Bronchial epithelial cell (primary cell): ENCODE data around the gene DEPDC5. TPM values are rescaled to one million over a fixed set of nuclear protein-coding genes. Genes with fewer than 3 reads are reported as not detected.
"Not testable (repeated sequence)": the region's sequence is repeated elsewhere in the genome, so short reads cannot be mapped to it uniquely, and the experiment has no call there.

Source experiments
- DNase-seq: peaks from one replicate; pipeline ENCODE4 v3.0.0-alpha.2; 2010; ENCODE audit warnings: low read depth
- FAIRE-seq: peaks from 2 replicates; lab custom pipeline; 2011; peaks lifted over from hg19 to GRCh38; lab: Jason Lieb, UNC
- H3K27me3 ChIP-seq: 2 replicates; pipeline ENCODE4 v1.5.1; 2011; ENCODE audit warnings: low read length; ENCODE audit not compliant: control insufficient read depth, insufficient read depth
- H3K36me3 ChIP-seq: 2 replicates; pipeline ENCODE4 v1.5.1; 2011; ENCODE audit warnings: low read length; ENCODE audit not compliant: control insufficient read depth, insufficient read depth
- H3K4me3 ChIP-seq: 2 replicates; pipeline ENCODE4 v1.5.1; 2011; ENCODE audit warnings: mild to moderate bottlenecking, low read depth, low read length, control low read depth
- CTCF ChIP-seq: IDR thresholded peaks from 2 replicates; pipeline ENCODE4 v1.5.1; 2011; ENCODE audit warnings: mild to moderate bottlenecking, moderate library complexity, low read length, control low read depth, inconsistent platforms; ENCODE audit not compliant: insufficient read depth, severe bottlenecking
- total RNA-seq: library from RNA; depleted of rRNA; stranded (reverse); fragments of >200 nt; gene quantifications from 2 replicates; pipeline ENCODE4 v1.2.1, GENCODE V29; 2014

DEPDC5 gene
- total RNA-seq, 1 donor from 2014 or later, result 6.8 TPM

DNA sequence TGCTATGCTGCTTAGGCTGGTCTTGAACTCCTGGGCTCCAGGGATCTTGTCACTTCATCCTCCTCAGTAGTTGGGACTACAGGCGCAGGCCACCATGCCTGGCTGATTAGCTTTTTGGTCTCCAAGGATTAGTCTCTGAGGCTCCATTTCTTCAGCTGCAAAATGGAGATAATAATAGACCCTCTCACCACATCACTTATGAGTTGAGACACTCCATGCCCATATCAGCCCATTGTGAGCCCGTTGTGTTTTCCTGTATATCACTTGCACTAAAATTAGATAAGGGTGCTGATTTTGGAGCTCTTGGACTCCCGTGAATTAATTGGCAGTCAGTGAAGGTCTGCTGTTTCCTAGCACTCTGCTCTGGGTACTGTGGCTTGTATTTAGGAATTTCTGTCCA, 36.0 kb downstream of the DEPDC5 start:
- H3K27me3 ChIP-seq, result no peaks in the 10 kb centered on the region
- H3K4me3 ChIP-seq, result no peak overlapping the region
- FAIRE-seq (no peak), DNase-seq (no peak)
- no peak for TF ChIP-seq CTCF
- H3K36me3 ChIP-seq, result peaks cover 1% of the 10 kb centered on the region

GRCh38 chr22:31790240-31790639, 36.4 kb downstream of the DEPDC5 start:
- FAIRE-seq (no peak), DNase-seq (no peak)
- no peaks in the 10 kb centered on the region for H3K27me3 ChIP-seq
- peaks cover 1% of the 10 kb centered on the region for H3K36me3 ChIP-seq
- H3K4me3 ChIP-seq, result no peak overlapping the region
- no peak for TF ChIP-seq CTCF

DNA sequence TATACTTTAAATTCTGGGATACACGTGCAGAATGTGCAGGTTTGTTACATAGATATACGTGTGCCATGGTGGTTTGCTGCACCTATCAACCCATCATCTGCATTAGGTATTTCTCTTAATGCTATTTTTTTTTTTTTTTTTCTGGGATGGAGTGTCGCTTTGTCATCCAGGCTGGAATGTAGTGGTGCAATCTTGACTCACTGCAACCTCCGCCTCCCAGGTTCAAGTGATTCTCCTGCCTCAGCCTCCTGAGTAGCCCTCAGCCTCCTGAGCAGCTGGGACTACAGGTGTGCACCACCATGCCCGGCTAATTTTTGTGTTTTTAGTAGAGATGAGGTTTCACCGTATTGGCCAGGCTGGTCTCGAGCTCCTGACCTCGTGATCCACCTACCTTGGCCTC, 45.5 kb downstream of the DEPDC5 start:
- H3K27me3 ChIP-seq, H3K36me3 ChIP-seq, FAIRE-seq, H3K4me3 ChIP-seq: not testable (repeated sequence)
- DNase-seq, result peak; percentile 28

- Histone ChIP-seq H3K4me3 (no peak overlapping the region), H3K36me3 (peaks cover 6% of the 10 kb centered on the region), H3K27me3 (no peaks in the 10 kb centered on the region)
- DNase-seq (peak; percentile 98), FAIRE-seq (no peak)
- no peak for TF ChIP-seq CTCF
Measured at GRCh38 chr22:31800065-31800464, 46.2 kb downstream of the DEPDC5 start.

DNA sequence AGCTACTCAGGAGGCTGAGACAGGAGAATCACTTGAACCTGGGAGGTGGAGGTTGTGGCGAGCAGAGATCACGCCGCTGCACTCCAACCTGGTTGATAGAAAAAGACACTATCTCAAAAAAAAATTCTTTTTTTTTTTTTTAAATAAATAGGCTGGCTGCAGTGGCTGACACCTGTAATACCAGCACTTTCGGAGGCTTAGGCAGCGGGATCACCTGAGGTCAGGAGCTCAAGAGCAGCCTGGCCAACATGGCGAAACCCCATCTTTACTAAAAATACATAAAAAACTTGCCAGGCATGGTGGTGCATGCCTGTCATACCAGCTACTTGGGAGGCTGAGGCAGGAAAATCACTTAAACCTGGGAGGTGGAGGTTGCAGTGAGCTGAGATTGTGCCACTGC, 47.0 kb downstream of the DEPDC5 start:
- H3K4me3 ChIP-seq, H3K27me3 ChIP-seq, DNase-seq, FAIRE-seq, H3K36me3 ChIP-seq: not testable (repeated sequence)

DNA sequence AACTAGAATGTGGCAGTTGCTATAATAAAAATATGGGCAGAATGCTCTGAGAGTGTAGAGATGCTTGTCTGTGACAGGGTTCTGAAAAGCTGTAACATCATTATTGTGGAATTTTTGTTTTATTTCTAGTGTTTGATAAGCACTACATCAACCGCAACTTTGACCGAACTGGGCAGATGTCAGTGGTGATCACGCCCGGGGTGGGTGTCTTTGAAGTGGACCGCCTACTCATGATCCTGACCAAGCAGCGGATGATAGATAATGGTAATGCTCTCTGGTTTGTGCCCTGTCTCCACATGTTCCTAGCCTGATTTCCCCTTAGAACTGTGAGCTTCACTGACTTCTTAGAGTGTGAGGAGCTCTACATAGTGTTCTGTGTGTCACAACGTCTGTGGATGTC, 48.8 kb downstream of the DEPDC5 start:
- TF ChIP-seq CTCF, result no peak
- peaks cover 7% of the 10 kb centered on the region for H3K36me3 ChIP-seq
- peak; percentile 18 for FAIRE-seq
- no peak overlapping the region for H3K4me3 ChIP-seq
- no peaks in the 10 kb centered on the region for H3K27me3 ChIP-seq
- DNase-seq, result no peak

GRCh38 chr22:31806751-31807150, 52.9 kb downstream of the DEPDC5 start:
- Histone ChIP-seq H3K27me3 (no peaks in the 10 kb centered on the region), H3K4me3 (no peak overlapping the region), H3K36me3 (peaks cover 4% of the 10 kb centered on the region)
- FAIRE-seq, result no peak
- no peak for TF ChIP-seq CTCF
- no peak for DNase-seq
